Duodenal mucosa (tissue), 2 donors: ENCODE results near the gene GARNL3.

Source experiments
- H3K27ac ChIP-seq: one replicate; pipeline ENCODE4 v1.7.0; 2013; ENCODE audit warnings: low read depth, low read length
- H3K27me3 ChIP-seq, 2 donors: one replicate each; pipeline ENCODE4 v1.7.0; 2013; ENCODE audit warnings: low read length in 2 of 2, control low read depth in 1 of 2; ENCODE audit not compliant: insufficient read depth in 2 of 2, control insufficient read depth in 1 of 2
- H3K36me3 ChIP-seq, 2 donors: one replicate each; pipeline ENCODE4 v1.7.0; 2013; ENCODE audit warnings: low read length in 2 of 2, control low read depth in 1 of 2; ENCODE audit not compliant: insufficient read depth in 2 of 2, control insufficient read depth in 1 of 2
- H3K4me1 ChIP-seq, 2 donors: one replicate each; pipeline ENCODE4 v1.7.0; 2013; ENCODE audit warnings: low read length in 2 of 2, control low read depth in 1 of 2; ENCODE audit not compliant: insufficient read depth in 2 of 2, control insufficient read depth in 1 of 2
- H3K4me3 ChIP-seq, 2 donors: one replicate each; pipeline ENCODE4 v1.7.0; 2013; ENCODE audit warnings: low read length in 2 of 2, low read depth in 1 of 2
- H3K9ac ChIP-seq, 2 donors: one replicate each; pipeline ENCODE4 v1.7.0; 2013; ENCODE audit warnings: low read length in 2 of 2, low read depth in 1 of 2
- H3K9me3 ChIP-seq, 2 donors: one replicate each; pipeline ENCODE4 v1.7.0; 2013; ENCODE audit warnings: low read length in 2 of 2, control low read depth in 1 of 2; ENCODE audit not compliant: control insufficient read depth in 1 of 2

The GARNL3 gene

DNA sequence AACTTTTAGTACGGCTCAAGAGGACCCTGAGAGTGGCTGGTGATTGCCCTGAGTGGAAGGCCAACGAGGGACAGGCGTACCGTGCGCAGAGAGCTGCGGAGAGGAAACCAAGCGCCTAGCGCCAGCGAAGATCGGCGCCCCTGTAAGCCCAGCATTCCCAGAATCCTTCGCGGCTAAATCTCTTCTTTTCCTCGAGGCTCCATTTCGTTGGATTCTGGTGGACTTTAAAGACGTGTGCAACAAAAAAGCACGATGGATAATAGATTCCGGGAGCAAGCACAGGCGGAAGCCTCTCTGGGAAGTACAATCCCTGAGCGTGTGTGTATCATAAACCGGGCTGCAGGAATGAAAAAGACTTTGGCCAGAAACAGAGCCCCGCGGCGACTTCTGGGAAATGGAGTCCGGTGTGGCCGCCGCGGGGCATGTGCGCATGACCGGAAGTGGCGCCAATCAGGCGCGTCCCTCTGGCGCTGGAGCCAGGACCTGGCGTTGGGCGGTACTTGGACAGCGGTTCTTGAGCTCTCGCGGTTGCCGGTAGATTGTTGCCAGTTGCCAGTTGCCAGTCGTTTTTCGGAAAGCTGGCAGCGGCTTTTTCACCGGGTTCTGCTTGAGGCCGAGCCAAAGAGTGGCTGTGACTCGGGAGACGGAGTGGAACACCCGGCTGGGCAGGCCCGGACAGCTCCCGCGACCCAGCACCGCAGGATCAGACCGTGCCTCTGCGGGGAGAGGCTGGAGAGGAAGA lies 159.5 kb downstream of the GARNL3 start, which contains the start of gene ZNF79:
Gene ZNF79, plus strand, starts transcription at position 449 of the 742 bp plus-strand sequence. CDS start 406 bp downstream, outside the sequence.
- Histone ChIP-seq H3K4me3 (peak within 1 kb of the TSS; percentile 93 to 95), H3K4me1 (peaks cover 25 to 32% of the 10 kb centered on the region in 2 donors), H3K9ac (peak within 1 kb of the TSS; percentile 76 to 88)

DNA sequence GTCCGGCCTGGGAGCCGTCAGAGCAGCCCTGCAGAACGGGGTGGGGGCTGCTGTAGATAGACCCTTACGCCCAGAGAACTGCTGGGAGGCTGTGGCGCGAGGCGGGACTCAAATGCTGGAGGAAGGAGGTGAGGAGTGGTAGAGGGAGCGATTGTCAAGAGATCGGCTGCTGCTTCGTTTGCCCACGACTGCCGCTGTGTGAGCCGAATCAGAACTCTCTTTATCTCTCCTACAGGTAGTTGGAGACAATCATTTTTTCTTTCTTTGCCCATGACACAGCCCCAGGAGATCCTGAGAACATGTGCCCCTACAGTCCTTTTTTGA lies 160.1 kb downstream of the GARNL3 start:
- Histone ChIP-seq H3K9me3 (no peaks in the 10 kb centered on the region), H3K9ac (peak overlapping the region; percentile 76 to 88), H3K4me3 (peak overlapping the region; percentile 93 to 95), H3K36me3 (peaks cover 0 to 12% of the 10 kb centered on the region in 2 donors), H3K4me1 (peaks cover 25 to 32% of the 10 kb centered on the region in 2 donors), H3K27ac (peak overlapping the region; percentile 79), H3K27me3 (no peaks in the 10 kb centered on the region)

More for the DNA sequence above, 159.5 kb downstream of the GARNL3 start, which contains the start of gene ZNF79:
- peaks cover 0 to 9% of the 10 kb centered on the region in 2 donors for H3K36me3 ChIP-seq
- H3K27ac ChIP-seq = peak within 1 kb of the TSS; percentile 79
- H3K9me3 ChIP-seq = no peaks in the 10 kb centered on the region
- no peaks in the 10 kb centered on the region for H3K27me3 ChIP-seq

DNA sequence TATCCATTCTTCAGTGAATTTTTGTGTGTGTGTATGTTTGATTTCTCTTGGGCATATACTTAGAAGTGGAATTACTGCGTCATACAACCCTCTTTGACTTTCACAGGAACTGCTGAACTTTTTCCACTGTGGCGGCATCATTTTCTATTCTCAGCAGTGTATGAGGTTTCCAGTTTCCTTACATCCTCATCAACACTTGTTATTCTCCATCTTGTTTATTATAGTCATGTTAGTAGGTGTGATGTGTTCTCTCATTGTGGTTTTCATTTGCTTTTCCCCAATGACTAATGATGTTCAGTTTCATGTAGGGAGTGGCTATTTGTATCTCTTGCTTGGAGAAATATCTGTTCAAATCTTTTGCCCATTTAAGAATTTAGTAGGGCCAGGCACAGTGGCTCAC lies 162.2 kb downstream of the GARNL3 start:
- Histone ChIP-seq H3K27ac (no peak overlapping the region), H3K36me3 (peaks cover 0 to 23% of the 10 kb centered on the region in 2 donors), H3K27me3 (no peaks in the 10 kb centered on the region), H3K4me3 (no peak overlapping the region), H3K9me3 (no peaks in the 10 kb centered on the region), H3K9ac (no peak overlapping the region), H3K4me1 (peaks cover 23 to 29% of the 10 kb centered on the region in 2 donors)

DNA sequence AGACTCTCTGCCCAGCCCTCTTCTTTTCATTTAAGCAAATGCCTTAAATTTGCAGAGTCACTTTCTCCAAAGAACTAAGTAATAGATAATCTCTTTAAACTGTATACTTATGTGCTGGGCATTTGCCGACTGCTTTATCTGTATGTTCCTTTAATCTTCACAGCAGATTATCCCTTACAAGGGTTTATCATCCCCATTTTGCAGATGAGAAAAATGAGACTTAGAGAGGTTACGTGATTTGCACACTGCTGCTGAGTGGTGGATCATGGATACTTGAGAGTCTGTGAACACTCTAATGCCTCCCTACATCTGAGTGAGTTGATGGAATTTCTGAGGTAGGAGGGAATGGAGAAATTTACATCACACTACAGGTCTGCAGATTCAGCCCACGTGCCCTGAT lies 163.8 kb downstream of the GARNL3 start:
- Histone ChIP-seq H3K27ac (no peak overlapping the region), H3K4me1 (peaks cover 10 to 13% of the 10 kb centered on the region in 2 donors), H3K36me3 (peaks cover 5 to 28% of the 10 kb centered on the region in 2 donors)

DNA sequence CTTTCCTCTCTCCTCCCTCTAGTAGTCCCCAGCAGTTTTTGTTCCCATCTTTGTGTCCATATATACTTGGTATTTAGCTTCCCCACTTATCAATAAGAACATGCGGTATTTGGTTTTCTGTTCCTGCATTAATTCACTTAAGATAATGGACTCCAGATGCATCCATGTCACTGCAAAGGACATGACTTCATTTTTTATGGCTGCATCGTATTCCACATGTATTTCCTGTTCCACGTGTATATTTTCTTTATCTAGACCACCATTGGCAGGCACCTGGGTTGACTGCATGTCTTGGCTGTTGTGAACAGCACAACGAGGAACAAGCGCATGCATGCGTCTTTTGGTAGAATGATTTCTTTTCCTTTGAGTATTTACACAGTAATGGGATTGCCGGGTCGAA lies 165.8 kb downstream of the GARNL3 start:
- Histone ChIP-seq H3K27ac (no peak overlapping the region), H3K27me3 (no peaks in the 10 kb centered on the region), H3K4me1 (peaks cover 4 to 6% of the 10 kb centered on the region in 2 donors), H3K9me3 (no peaks in the 10 kb centered on the region), H3K36me3 (peaks cover 20 to 48% of the 10 kb centered on the region in 2 donors), H3K4me3 (no peak overlapping the region), H3K9ac (no peak overlapping the region)

More for the DNA sequence above, 163.8 kb downstream of the GARNL3 start:
- Histone ChIP-seq H3K9ac (no peak overlapping the region), H3K27me3 (no peaks in the 10 kb centered on the region), H3K4me3 (no peak overlapping the region), H3K9me3 (no peaks in the 10 kb centered on the region)

DNA sequence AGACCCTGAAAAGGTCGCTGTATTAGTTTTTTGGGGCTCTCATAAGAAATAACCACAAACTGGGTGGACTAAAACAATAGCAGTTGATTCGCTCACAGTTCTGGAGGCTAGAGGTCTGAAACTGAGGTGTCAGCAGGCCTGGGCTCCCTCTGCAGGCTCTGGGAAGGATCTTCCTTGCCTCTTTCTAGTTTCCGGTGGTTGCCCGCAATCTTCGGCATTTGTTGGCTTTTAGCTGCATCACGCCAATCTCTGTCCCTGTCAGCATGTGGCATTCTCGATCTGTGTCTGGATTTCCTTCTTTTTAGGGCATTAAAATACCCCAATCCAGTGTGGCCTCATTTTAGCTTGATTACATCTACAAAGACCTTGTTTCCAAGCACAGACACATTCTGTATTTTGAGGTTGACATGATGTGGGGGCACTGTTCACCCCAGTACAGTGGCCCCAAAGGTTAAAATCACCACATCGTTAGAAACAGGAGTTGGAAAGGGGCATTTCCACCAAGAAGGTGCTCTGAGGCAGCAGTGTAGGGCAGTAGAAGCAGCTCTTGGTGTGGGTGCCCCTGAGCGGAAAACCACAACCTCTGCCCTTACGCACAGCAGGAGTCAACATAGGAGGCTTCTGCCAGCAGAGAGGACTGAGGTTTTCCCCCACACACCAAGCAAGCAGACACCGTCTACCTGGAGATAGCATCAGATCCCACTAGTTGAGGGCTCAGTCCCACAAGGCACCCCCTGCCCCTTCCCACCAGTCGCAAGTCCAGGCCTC lies 173.1 kb downstream of the GARNL3 start:
- Histone ChIP-seq H3K27ac (no peak overlapping the region), H3K4me1 (no peaks in the 10 kb centered on the region), H3K36me3 (peaks cover 58 to 83% of the 10 kb centered on the region in 2 donors), H3K9me3 (no peaks in the 10 kb centered on the region), H3K4me3 (no peak overlapping the region), H3K9ac (no peak overlapping the region), H3K27me3 (no peaks in the 10 kb centered on the region)

DNA sequence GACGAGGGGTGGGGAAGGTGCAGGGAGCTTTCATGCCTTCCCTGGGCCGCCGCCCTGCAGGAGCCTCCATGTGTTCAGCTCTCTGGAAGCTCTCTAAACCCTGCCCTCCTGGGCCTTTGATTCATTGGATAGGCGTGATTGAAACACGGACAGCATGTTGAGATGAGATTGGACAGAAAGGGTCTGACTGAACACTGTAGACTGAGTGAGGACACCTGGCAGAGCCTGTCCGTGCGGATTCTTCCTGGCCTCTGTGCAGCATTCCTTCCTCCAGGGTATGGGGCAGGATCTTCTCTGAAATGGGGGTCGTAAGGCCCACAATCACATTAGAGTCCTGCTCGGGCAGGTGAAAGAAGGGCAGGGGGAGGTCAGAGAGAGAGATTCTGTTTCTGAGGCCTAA lies 173.8 kb downstream of the GARNL3 start:
- Histone ChIP-seq H3K27ac (no peak overlapping the region), H3K27me3 (no peaks in the 10 kb centered on the region), H3K4me1 (no peaks in the 10 kb centered on the region), H3K9me3 (no peaks in the 10 kb centered on the region), H3K36me3 (peaks cover 56 to 78% of the 10 kb centered on the region in 2 donors), H3K4me3 (no peak overlapping the region), H3K9ac (no peak overlapping the region)
